ENCODE measurements around the gene JMJD4.

DNA sequence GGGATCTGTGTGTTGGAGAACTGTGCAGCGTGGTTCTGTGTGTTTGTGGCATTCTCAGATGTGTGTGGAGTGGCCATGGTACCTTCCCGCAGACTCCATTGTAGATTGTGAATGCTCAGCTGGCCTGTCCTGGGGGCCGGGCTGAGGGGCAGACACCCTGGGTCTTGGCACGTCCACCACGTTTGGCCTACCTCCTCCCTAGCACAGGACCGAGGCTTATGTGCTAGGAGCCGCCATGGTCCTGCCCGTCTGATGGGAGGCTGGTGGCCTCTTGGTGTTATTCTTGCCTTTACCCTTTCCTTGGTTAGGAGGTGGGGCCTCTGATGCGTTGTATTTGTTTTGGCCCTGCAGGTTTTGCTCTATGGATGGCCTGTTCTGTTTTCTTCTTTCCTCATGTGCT, 25.3 kb upstream of the JMJD4 start:
- TF ChIP-seq, protein P1, sequence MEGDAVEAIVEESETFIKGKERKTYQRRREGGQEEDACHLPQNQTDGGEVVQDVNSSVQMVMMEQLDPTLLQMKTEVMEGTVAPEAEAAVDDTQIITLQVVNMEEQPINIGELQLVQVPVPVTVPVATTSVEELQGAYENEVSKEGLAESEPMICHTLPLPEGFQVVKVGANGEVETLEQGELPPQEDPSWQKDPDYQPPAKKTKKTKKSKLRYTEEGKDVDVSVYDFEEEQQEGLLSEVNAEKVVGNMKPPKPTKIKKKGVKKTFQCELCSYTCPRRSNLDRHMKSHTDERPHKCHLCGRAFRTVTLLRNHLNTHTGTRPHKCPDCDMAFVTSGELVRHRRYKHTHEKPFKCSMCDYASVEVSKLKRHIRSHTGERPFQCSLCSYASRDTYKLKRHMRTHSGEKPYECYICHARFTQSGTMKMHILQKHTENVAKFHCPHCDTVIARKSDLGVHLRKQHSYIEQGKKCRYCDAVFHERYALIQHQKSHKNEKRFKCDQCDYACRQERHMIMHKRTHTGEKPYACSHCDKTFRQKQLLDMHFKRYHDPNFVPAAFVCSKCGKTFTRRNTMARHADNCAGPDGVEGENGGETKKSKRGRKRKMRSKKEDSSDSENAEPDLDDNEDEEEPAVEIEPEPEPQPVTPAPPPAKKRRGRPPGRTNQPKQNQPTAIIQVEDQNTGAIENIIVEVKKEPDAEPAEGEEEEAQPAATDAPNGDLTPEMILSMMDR (IDR thresholded peaks at IDR 0.05; ENCODE audit: borderline replicate concordance, extremely low read depth, low read length, poor library complexity, severe bottlenecking) = no peak
- no peak for TF ChIP-seq EZH2 (IDR thresholded peaks at IDR 0.05; ENCODE audit: borderline replicate concordance, low read depth, low read length, severe bottlenecking)

Data from DND-41 (cell line).